GM23338 (cell line): ENCODE data around the gene TPSB2. TPM values are rescaled to one million over a fixed set of nuclear protein-coding genes. Genes with fewer than 3 reads are reported as not detected.

Experiments
- ATAC-seq: fragments of 200-7000 bp; cut with Tn5 transposase; 3 replicates; pipeline ENCODE4 v1.9.1; 2020
- DNase-seq: peaks from one replicate; pipeline ENCODE4 v3.0.0-alpha.2; 2015; ENCODE audit warnings: low spot score
- H2AFZ ChIP-seq: fragments of 200-600 bp; sonication (generic); 2 replicates; pipeline ENCODE4 v1.8.0; 2016; ENCODE audit warnings: antibody characterized with exemption, mild to moderate bottlenecking, moderate library complexity
- H3F3A ChIP-seq: fragments of 200-600 bp; sonication (generic); replicated peaks from 2 replicates; pipeline ENCODE4 v1.8.0; 2017; ENCODE audit warnings: antibody characterized with exemption, mixed run types, low read depth
- H3K27ac ChIP-seq: fragments of 200-600 bp; sonication (generic); 2 replicates; pipeline ENCODE4 v1.6.1; 2016; ENCODE audit warnings: low read depth
- H3K27me3 ChIP-seq: fragments of 200-600 bp; sonication (generic); 2 replicates; pipeline ENCODE4 v1.8.0; 2016; ENCODE audit warnings: mild to moderate bottlenecking, mixed run types, moderate library complexity; ENCODE audit not compliant: insufficient read depth
- H3K36me3 ChIP-seq: fragments of 200-600 bp; sonication (generic); 2 replicates; pipeline ENCODE4 v1.8.0; 2016; ENCODE audit warnings: mild to moderate bottlenecking; ENCODE audit not compliant: insufficient read depth
- H3K4me1 ChIP-seq: fragments of 200-600 bp; sonication (generic); 2 replicates; pipeline ENCODE4 v1.8.0; 2016; ENCODE audit warnings: mild to moderate bottlenecking, moderate library complexity; ENCODE audit not compliant: insufficient read depth
- H3K4me2 ChIP-seq: fragments of 200-600 bp; sonication (generic); 2 replicates; pipeline ENCODE4 v1.7.1; 2017; ENCODE audit warnings: mixed run types
- H3K4me3 ChIP-seq: fragments of 200-600 bp; sonication (generic); 2 replicates; pipeline ENCODE4 v1.6.1; 2016; ENCODE audit warnings: mixed run types
- H3K79me2 ChIP-seq: fragments of 200-600 bp; sonication (generic); replicated peaks from 2 replicates; pipeline ENCODE4 v1.8.0; 2017; ENCODE audit warnings: mild to moderate bottlenecking; ENCODE audit not compliant: insufficient read depth
- H3K9me2 ChIP-seq: fragments of 200-600 bp; sonication (generic); 2 replicates; pipeline ENCODE4 v1.8.0; 2017; ENCODE audit not compliant: insufficient read depth
- H4K20me1 ChIP-seq: fragments of 200-600 bp; sonication (generic); replicated peaks from 2 replicates; pipeline ENCODE4 v1.8.0; 2017; ENCODE audit warnings: mild to moderate bottlenecking; ENCODE audit not compliant: insufficient read depth
- H3K27ac Mint-ChIP-seq: 2 replicates; pipeline ENCODE4 v1.8.0; 2020; ENCODE audit warnings: inconsistent platforms, mild to moderate bottlenecking, moderate library complexity, mixed read lengths
- H3K27me3 Mint-ChIP-seq: 3 replicates; pipeline ENCODE4 v1.8.0; 2022; ENCODE audit warnings: low read depth, mild to moderate bottlenecking, moderate library complexity, mixed read lengths, inconsistent platforms; ENCODE audit not compliant: insufficient read depth, poor library complexity
- H3K36me3 Mint-ChIP-seq: 3 replicates; pipeline ENCODE4 v1.8.0; 2021; ENCODE audit warnings: low read depth, mild to moderate bottlenecking, inconsistent platforms, moderate library complexity, mixed read lengths
- H3K4me1 Mint-ChIP-seq: 3 replicates; pipeline ENCODE4 v1.8.0; 2020; ENCODE audit warnings: mild to moderate bottlenecking, inconsistent platforms, mixed read lengths
- H3K4me3 Mint-ChIP-seq: 3 replicates; pipeline ENCODE4 v1.8.0; 2021; ENCODE audit warnings: moderate library complexity, mild to moderate bottlenecking, inconsistent platforms, mixed read lengths
- H3K9me3 Mint-ChIP-seq: 3 replicates; pipeline ENCODE4 v1.8.0; 2020; ENCODE audit warnings: moderate library complexity, mild to moderate bottlenecking, inconsistent platforms, mixed read lengths
- CREB1 ChIP-seq: fragments of 250-450 bp; sonication (Bioruptor Pico); IDR thresholded peaks from 2 replicates; pipeline ENCODE4 v1.5.0; 2020; ENCODE audit warnings: low read depth, mild to moderate bottlenecking, moderate library complexity
- CTCF ChIP-seq, 2 experiments: fragments of 200-600 bp in 1 of 2; sonication (generic) in 1 of 2; conservative IDR thresholded peaks; 2 replicates each; pipeline versions ENCODE4 v1.5.1 to v1.6.1; 2016 to 2017; ENCODE audit warnings: antibody characterized with exemption in 2 of 2, low read depth in 2 of 2, mild to moderate bottlenecking in 2 of 2, moderate library complexity in 1 of 2
- EZH2phosphoT487 ChIP-seq: fragments of 200-600 bp; sonication (generic); IDR thresholded peaks from one replicate; pipeline ENCODE4 v1.8.1; 2018; ENCODE audit warnings: antibody characterized with exemption; ENCODE audit not compliant: unreplicated experiment
- JUNB ChIP-seq: IDR thresholded peaks from one replicate; pipeline ENCODE4 v1.6.1; 2016; ENCODE audit warnings: antibody characterized with exemption; ENCODE audit not compliant: unreplicated experiment
- NANOG ChIP-seq: IDR thresholded peaks from 2 replicates; pipeline ENCODE4 v1.6.1; 2016; ENCODE audit warnings: antibody characterized with exemption, borderline replicate concordance
- POLR2AphosphoS5 ChIP-seq: IDR thresholded peaks from 2 replicates; pipeline ENCODE4 v1.6.1; 2016; ENCODE audit warnings: antibody characterized with exemption, low read depth
- REST ChIP-seq: IDR thresholded peaks from one replicate; pipeline ENCODE4 v1.6.1; 2018; ENCODE audit warnings: antibody characterized with exemption; ENCODE audit not compliant: unreplicated experiment
- STAT1 ChIP-seq: IDR thresholded peaks from one replicate; pipeline ENCODE4 v1.6.1; 2016; ENCODE audit warnings: antibody characterized with exemption; ENCODE audit not compliant: unreplicated experiment
- ZNF114 ChIP-seq: fragments of 250-450 bp; sonication (Bioruptor Pico); IDR thresholded peaks from 2 replicates; pipeline ENCODE4 v1.5.0; 2020; ENCODE audit warnings: mild to moderate bottlenecking, moderate library complexity
- ZNF462 ChIP-seq: fragments of 250-450 bp; sonication (Bioruptor Pico); IDR thresholded peaks from 2 replicates; pipeline ENCODE4 v1.5.0; 2020; ENCODE audit warnings: mild to moderate bottlenecking, moderate library complexity
- polyA plus RNA-seq: library from polyadenylated mRNA; unstranded; fragments of >200 nt; fragmentation: Nextera tagmentation; extraction: Ambion mirVana; gene quantifications from 2 replicates; pipeline ENCODE4 v1.2.1, GENCODE V29; 2016
- total RNA-seq: library from RNA; depleted of rRNA; stranded (reverse); fragments of >200 nt; shearing (Covaris generic); gene quantifications from 2 replicates; pipeline ENCODE4 v1.2.3, GENCODE V29; 2014

TPSB2 gene
- total and polyA plus RNA-seq, 2 experiments from 2014 or later: 0.23 TPM; not detected in 1

GRCh38 chr16:1276580-1276878, 46.5 kb upstream of the TPSB2 start:
- Histone ChIP-seq H3K4me3 (no peak overlapping the region), H4K20me1 (no peaks in the 10 kb centered on the region), H3K27me3 (no peaks in the 10 kb centered on the region), H3K9me2 (no peaks in the 10 kb centered on the region), H3K4me1 (peaks cover 6% of the 10 kb centered on the region; the same call in 1 of the 2 replicates), H3K36me3 (no peaks in the 10 kb centered on the region), H3F3A (no peaks in the 10 kb centered on the region), H2AFZ (no peak overlapping the region), H3K27ac (no peak overlapping the region), H3K79me2 (no peaks in the 10 kb centered on the region), H3K4me2 (no peak overlapping the region)
- no peak for TF ChIP-seq STAT1
- TF ChIP-seq ZNF114 (CRISPR knock-in tag): no peak
- TF ChIP-seq REST: no peak
- TF ChIP-seq POLR2AphosphoS5: no peak
- no peak for TF ChIP-seq CTCF (conservative IDR thresholded peaks at IDR 0.05; ENCODE audit: low read depth in 2 of 2)
- TF ChIP-seq JUNB: no peak
- no peak for TF ChIP-seq NANOG
- TF ChIP-seq ZNF462: no peak
- TF ChIP-seq CREB1 (CRISPR knock-in tag): no peak
- TF ChIP-seq EZH2phosphoT487: no peak
- Mint-ChIP-seq H3K4me3 (no peak overlapping the region), H3K9me3 (no peaks in the 10 kb centered on the region; the same call in 1 of the 3 replicates), H3K27me3 (peaks cover 11% of the 10 kb centered on the region), H3K36me3 (peaks cover 5% of the 10 kb centered on the region; the same call in 1 of the 3 replicates), H3K27ac (no peak overlapping the region), H3K4me1 (peaks cover 2% of the 10 kb centered on the region)
- ATAC-seq (no peak), DNase-seq (no peak)
